HK-2 (cell line): Measurements from ENCODE around the gene MYH13.

ENCODE experiments used
- DNase-seq: peaks from one replicate; pipeline ENCODE4 v3.0.0-alpha.2; 2018; ENCODE audit not compliant: unreplicated experiment

The MYH13 gene

DNA sequence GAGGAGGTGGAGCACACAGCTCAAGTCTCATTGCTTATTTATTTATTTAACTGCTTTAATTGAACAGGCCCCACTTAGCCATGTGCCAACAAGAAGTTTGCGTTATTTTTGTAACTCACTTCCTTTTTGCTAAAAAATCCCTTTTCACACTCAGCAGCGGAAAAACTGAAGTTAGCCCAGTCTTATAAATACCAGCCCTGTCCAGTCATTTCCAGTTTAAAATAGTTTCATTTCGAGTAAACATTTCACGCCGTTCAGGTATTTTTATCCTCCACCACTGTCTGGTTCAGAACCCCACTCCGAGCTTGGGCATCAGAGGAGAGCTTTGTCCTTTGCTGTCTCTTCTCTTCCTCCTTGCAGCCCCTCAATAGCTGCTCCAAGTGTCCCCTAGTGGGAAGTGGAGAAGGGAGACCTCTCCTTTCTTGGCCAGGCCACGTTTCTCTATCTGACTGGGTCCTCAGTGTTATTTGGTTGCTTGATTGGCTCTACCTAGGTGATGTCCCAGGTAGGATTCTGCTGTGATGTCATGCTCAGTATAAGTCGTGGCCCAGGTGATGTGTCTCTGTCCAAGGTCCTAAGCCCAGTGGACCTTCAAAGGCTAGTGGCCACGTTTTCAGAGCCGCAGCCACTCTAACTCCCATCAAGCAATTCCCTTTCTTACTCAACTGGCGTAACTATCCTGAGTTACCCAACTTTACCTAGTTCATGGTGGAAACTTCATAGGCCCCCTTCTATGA, 121.4 kb downstream of the MYH13 start:
- DNase-seq: no peak
